Activated CD4-positive, alpha-beta T cell treated with anti-CD3 and anti-CD28 coated beads for 24 hours (primary cell): ENCODE data around the gene MIOX.

Experiments
- DNase-seq, 2 donors: peaks; one replicate each; pipeline ENCODE4 v3.0.0-alpha.2; 2020; ENCODE audit warnings: low read depth in 2 of 2

MIOX gene

DNA sequence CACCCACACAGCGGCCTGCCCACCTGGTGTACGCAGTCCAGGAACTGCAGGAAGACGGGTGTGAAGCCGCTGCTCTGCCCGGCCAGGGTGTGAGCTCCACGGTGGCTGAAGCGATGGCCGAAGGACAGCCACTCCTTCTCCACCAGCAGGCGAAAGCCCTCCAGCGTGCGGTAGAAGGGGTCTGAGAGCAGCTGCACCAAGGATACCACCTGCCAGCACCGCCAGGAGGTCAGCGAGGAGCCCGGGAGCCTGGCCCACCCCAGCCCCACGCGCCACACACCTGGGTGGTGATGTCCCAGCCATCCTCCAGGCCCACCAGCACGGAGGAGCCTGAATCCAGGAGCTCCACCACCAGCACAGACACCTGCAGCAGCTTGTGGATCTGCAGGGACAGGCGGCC lies 31.5 kb upstream of the MIOX start:
- no peak for DNase-seq

GRCh38 chr22:50456026-50456425 lies 30.6 kb upstream of the MIOX start:
- DNase-seq: no peak

DNA sequence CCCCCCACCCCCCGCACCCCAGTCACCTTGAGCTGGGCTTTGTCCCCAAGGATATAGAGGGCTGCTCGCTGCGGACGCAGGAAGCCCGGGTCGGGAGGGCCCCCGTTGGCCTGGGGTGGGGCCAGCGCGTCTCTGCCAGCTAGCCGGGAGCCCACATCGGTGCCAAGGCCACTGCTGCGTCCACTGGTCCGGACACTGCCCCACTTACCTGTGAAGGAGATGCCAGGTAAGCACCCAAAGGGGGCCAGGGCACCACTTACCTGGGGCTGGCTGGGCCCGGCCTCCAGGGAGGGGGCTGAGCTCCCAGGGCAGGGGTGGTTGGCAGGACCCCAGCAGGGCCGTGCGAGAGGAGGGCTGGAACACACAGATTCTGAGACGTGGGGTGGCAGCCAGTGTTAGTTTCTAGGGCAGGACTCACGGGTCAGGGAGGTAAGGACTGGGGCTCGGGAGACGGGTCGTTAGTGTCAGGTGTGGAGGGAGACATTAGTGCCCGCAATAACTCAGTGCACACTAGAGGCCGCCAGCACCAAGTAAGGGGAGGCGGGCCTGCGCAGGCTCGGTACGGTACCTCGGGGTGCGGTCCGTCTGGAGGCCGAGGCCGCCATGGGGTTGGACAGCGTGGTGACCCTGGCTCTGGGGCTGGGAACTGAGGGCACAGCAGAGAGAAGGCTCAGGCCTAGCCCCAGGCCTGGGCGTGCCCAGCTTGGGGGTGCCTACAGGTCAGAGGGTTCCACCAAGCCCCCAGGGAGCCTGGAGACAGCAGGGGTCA lies 30.0 kb upstream of the MIOX start:
- no peak for DNase-seq

DNA sequence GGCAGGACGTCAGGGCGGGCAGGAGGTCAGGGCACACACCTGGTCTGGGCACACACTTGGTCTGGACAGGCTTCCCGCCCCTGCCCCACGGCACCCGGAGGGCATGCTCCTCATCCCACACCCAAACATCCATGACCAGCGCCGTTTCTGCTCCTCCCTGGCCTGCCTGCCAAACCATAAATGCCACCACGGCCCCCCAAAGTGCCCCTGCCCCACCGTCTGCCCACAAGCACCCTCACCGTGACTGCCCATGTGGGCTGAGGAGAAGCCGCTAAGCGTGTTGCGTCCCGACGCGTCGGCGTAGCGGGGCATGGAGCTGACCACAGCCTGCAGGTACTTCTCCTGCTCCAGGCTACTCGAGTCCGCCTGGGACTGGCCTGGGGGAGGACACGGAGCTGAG lies 27.6 kb upstream of the MIOX start:
- no peak for DNase-seq

- DNase-seq: no peak
Measured at GRCh38 chr22:50459496-50460140, 27.0 kb upstream of the MIOX start.

DNA sequence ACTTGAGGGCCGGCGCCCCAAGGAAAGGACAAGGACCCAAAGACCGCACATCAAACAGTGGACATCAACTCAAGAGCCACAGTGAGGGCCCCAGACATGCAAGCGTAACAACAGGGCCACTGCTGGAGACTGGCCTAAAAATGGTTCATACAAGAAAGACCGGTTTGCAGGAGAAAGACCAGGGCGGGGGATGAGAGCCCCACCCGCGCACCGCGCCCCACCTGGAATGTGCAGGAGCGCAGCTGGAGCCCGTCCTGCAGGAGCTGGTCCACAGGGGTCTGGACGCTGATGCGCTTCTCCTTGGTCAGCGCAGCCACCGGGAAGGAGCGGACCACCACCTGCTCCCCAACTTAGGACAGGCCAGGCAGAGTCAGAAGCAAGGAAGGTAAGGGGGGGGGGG lies 25.7 kb upstream of the MIOX start:
- no peak for DNase-seq

- DNase-seq: no peak
Measured at GRCh38 chr22:50461536-50461935, 25.1 kb upstream of the MIOX start.

DNA sequence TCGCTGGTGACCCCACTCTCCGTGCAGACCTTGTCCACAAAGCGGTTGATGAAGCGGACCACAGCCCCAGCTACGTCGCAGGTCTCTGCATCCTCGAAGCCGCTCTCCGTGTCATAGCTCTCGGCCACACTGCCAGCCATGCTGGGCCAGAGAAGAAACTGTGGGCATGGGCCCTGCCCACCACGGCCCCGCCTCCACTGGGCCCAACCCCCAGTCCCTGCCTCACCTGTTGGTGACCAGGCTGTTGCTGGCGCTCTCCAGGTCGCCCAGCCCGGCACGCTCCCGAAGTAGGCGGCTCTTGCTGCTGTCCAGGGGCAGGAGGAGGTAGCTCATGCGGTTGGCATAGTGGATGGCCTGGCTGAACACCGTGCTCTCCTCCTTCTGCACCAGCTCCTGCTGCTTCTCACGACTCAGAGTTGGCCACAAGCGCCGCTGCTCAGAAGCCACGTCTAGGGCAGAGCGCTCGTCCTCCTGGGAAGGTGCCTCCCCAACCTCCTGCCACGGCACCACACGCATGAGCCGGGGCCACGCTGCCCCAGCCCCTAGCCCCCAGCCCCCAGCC lies 24.6 kb upstream of the MIOX start:
- DNase-seq: no peak

DNA sequence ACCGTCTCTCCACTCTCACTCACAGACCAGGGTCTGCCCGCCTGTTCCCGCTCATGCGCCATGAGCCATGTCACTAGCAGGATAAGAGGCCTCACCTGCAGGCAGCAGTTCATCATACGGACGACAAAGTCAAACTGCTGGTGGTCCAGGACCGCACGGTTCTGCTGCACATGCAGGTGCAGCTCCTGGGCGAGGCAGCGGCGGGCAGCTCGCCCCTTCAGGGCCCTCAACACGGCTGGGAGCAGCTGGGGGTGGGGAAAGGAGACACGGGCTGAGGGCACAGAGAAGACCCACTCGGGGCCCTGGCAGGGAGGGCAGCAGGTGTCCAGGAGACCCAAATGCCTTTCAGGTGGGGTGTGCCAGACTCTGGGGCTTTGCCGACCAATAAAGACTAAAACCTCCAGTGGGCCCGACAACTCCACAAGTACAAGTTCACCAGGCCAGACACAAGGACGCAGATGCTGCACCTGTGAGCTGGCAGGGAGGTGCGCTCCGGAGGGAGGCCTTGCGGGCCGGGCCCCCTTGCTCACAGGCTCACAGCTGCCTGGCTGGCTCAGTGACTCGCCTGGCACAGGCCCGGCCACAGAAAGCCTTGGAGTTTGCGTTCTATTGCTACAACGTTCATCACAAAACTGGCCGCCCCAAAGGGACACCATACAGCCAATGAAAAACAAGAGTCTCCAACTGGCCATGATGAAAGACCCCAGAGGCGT lies 23.3 kb upstream of the MIOX start:
- DNase-seq: no peak

GRCh38 chr22:50464451-50464850 lies 22.2 kb upstream of the MIOX start:
- DNase-seq: no peak

DNA sequence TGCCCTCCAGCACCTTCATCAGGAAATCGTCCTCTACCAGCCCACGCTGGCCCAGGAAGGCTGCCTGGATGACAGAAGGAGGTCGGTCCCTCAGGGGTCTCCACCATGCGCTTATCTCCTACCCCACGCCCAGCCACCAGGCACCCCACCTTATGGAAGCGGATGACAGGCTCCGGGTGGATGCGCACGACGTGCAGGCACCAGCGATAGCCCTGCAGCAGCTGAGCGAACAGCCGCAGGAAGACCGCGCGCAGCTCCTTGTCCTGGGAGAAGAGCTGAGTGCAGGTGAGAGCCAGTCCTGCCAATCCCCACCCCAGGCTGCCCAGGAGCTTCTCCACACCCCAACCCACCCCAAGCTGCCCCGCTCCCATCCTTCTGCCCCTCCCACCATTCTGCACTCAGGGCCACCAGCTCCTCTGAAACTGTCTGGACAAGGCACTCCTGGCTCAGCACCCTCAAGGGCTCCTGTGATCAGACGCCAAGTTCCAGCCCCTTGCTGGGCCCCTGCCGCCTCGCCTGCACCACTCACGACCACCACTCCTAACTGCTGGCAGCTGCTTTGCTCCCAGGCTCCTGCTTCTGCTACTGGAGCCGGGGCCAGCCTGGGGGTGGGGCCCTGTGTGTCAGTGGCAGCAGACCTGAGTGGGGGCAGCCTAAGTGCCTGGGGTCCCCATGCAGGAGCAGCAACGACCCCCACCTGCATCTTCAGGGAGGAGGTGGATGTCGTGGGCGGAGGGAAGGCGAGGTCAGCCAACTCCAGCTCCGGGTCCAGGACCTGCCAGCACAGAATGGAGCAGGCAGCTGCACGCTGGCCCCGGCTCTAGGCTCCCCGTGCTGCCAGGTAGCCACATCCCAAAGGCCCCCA lies 21.4 kb upstream of the MIOX start:
- no peak for DNase-seq

- no peak for DNase-seq
Measured at GRCh38 chr22:50467341-50467740, 19.3 kb upstream of the MIOX start.

GRCh38 chr22:50467773-50468440 lies 18.8 kb upstream of the MIOX start:
- DNase-seq: no peak

- no peak for DNase-seq
Measured at GRCh38 chr22:50468626-50469025, 18.0 kb upstream of the MIOX start.

GRCh38 chr22:50469377-50470305 lies 17.0 kb upstream of the MIOX start:
- DNase-seq: peak; percentile 86 to 91

DNA sequence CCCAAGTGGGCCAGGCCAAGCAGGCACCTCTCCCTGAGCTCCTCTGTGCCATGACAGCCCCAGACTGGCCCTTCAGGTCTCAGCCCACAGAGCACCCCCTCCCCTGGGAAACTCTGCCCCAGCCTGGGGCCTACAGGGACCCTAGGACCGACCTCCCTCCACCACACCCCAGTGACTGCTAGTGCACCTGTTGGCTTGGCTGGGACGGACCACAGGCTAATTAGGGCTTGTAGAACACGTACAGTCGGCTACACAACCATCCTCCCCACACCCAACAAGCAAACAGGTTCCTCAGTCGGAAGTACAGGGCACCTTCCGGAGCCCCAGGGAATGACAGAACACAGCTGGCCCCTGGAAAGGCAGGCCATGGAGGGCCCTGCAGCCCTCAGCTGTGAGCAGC lies 16.2 kb upstream of the MIOX start:
- no peak for DNase-seq

DNA sequence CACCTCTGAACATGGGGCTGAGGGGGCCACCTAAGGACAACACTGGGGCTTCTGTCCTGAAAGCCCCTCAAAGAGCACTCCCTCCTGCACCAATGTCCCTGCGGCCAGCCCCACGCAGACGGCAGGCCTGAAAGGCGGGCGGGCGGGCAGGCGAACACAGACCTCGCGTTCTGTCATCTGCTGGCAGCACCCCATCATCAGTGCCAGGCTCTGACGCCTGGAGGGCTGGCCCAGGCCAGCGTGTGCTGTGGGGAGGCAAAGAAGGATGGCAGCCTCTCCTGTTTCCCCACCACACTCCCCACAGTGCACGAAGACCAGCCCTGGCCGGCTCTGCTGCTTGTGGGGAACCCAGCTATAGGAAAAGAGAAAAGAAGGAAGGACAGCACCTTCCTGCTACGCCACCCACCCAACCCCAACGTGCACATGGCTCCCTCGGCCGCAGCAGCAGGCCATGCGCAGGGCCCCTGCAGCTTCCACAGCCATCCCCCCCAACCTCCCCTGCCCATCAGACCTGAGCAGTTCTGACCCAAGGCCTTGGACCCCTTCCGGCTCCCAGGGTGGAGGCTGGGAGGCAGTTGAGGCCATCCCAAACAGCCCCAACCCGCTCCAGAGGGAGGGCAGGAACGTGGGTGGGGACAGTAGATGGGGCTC lies 15.3 kb upstream of the MIOX start:
- no peak for DNase-seq

GRCh38 chr22:50471962-50472361 lies 14.7 kb upstream of the MIOX start:
- no peak for DNase-seq

GRCh38 chr22:50473088-50473487 lies 13.6 kb upstream of the MIOX start:
- DNase-seq: no peak
